Nephron (organoid): ENCODE data around the gene TMEM61.

Experiments used
- H3K27ac Mint-ChIP-seq, 3 experiments: 2 replicates each; pipeline ENCODE4 v1.8.0; 2020; ENCODE audit warnings: mixed read lengths in 3 of 3, mild to moderate bottlenecking in 2 of 3, moderate library complexity in 1 of 3
- H3K27me3 Mint-ChIP-seq: 2 replicates; pipeline ENCODE4 v1.8.0; 2021; ENCODE audit warnings: low read depth, mild to moderate bottlenecking, moderate library complexity, mixed read lengths
- H3K36me3 Mint-ChIP-seq: 2 replicates; pipeline ENCODE4 v1.8.0; 2020; ENCODE audit warnings: low read depth, mixed read lengths
- H3K4me1 Mint-ChIP-seq: 2 replicates; pipeline ENCODE4 v1.8.0; 2020; ENCODE audit warnings: mixed read lengths
- H3K4me3 Mint-ChIP-seq, 3 experiments: 2 replicates each; pipeline ENCODE4 v1.8.0; 2020; ENCODE audit warnings: mild to moderate bottlenecking in 3 of 3, mixed read lengths in 3 of 3, moderate library complexity in 2 of 3
- H3K9me3 Mint-ChIP-seq: 2 replicates; pipeline ENCODE4 v1.8.0; 2020; ENCODE audit warnings: mixed read lengths
- CTCF ChIP-seq, 3 experiments: fragments of 200-600 bp; sonication (generic); IDR thresholded peaks; one replicate each; pipeline ENCODE4 v1.5.0; 2021; ENCODE audit warnings: antibody characterized with exemption in 3 of 3; ENCODE audit not compliant: unreplicated experiment in 3 of 3

TMEM61 gene

DNA sequence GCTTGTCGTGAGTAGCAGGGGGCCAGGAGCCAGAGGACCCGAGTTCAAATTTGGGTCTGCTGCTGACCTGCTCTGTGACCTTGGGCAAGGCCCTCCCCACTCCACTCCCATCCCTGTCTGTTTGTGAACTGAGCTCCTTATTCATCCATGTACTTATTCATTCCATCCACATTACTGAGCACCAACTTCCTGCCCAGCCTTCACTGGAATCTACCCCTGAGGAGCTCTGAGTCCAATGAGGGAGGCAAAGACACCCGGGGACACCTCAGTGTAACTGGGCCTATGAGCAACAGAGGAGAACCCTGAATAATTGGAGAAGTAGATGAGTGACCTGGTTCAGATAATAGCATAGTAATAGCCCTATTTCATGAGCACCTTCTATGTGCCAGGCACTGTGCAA is 27.2 kb downstream of the TMEM61 start:
- Mint-ChIP-seq H3K27me3 (peaks cover 10% of the 10 kb centered on the region), H3K4me1 (no peaks in the 10 kb centered on the region), H3K4me3 (no peak overlapping the region), H3K27ac (no peak overlapping the region), H3K36me3 (peaks cover 11% of the 10 kb centered on the region), H3K9me3 (peaks cover 12% of the 10 kb centered on the region)
- TF ChIP-seq CTCF (IDR thresholded peaks at IDR 0.05; ENCODE audit: unreplicated experiment in 3 of 3): no peak

- Mint-ChIP-seq H3K36me3 (peaks cover 11% of the 10 kb centered on the region), H3K9me3 (peaks cover 12% of the 10 kb centered on the region), H3K27me3 (peaks cover 22% of the 10 kb centered on the region), H3K4me3 (no peak overlapping the region), H3K27ac (no peak overlapping the region), H3K4me1 (no peaks in the 10 kb centered on the region)
- no peak for TF ChIP-seq CTCF (IDR thresholded peaks at IDR 0.05; ENCODE audit: unreplicated experiment in 3 of 3)
Measured at GRCh38 chr1:55010194-55010886, 29.9 kb downstream of the TMEM61 start.

GRCh38 chr1:55010887-55011217 is 30.4 kb downstream of the TMEM61 start:
- no peak for TF ChIP-seq CTCF (IDR thresholded peaks at IDR 0.05; ENCODE audit: unreplicated experiment in 3 of 3)
- Mint-ChIP-seq H3K4me3 (no peak overlapping the region), H3K27ac (no peak overlapping the region), H3K4me1 (no peaks in the 10 kb centered on the region), H3K36me3 (peaks cover 11% of the 10 kb centered on the region), H3K27me3 (peaks cover 22% of the 10 kb centered on the region), H3K9me3 (peaks cover 12% of the 10 kb centered on the region)

GRCh38 chr1:55012661-55013060 is 32.2 kb downstream of the TMEM61 start:
- no peak overlapping the region for H3K4me3 Mint-ChIP-seq
- peaks cover 11% of the 10 kb centered on the region for H3K36me3 Mint-ChIP-seq
- TF ChIP-seq CTCF (IDR thresholded peaks at IDR 0.05; ENCODE audit: unreplicated experiment in 3 of 3): no peak
- peaks cover 26% of the 10 kb centered on the region for H3K27me3 Mint-ChIP-seq
- H3K4me1 Mint-ChIP-seq: no peaks in the 10 kb centered on the region
- H3K9me3 Mint-ChIP-seq: peaks cover 12% of the 10 kb centered on the region
- H3K27ac Mint-ChIP-seq: no peak overlapping the region

- no peaks in the 10 kb centered on the region for H3K36me3 Mint-ChIP-seq
- H3K4me3 Mint-ChIP-seq: no peak overlapping the region
- H3K27me3 Mint-ChIP-seq: peaks cover 28% of the 10 kb centered on the region
- no peaks in the 10 kb centered on the region for H3K4me1 Mint-ChIP-seq
- no peak overlapping the region for H3K27ac Mint-ChIP-seq
- TF ChIP-seq CTCF (IDR thresholded peaks at IDR 0.05; ENCODE audit: unreplicated experiment in 3 of 3): no peak
- H3K9me3 Mint-ChIP-seq: no peaks in the 10 kb centered on the region
Measured at GRCh38 chr1:55015123-55015522, 34.7 kb downstream of the TMEM61 start.
